ES-I3 (cell line): ENCODE measurements around the gene IKZF4.

Experiments
- H3K36me3 ChIP-seq: 2 replicates; pipeline ENCODE4 v1.6.1; 2013; ENCODE audit warnings: mild to moderate bottlenecking, low read length, control low read depth, moderate library complexity; ENCODE audit not compliant: insufficient read depth
- H3K4me1 ChIP-seq: 2 replicates; pipeline ENCODE4 v1.6.1; 2013; ENCODE audit warnings: mild to moderate bottlenecking, control low read depth, low read length; ENCODE audit not compliant: insufficient read depth
- H3K9ac ChIP-seq: 2 replicates; pipeline ENCODE4 v1.6.1; 2013; ENCODE audit warnings: low read depth, mild to moderate bottlenecking, low read length, moderate library complexity
- H3K9me3 ChIP-seq: 2 replicates; pipeline ENCODE4 v1.6.1; 2013; ENCODE audit warnings: mild to moderate bottlenecking, low read length, moderate library complexity; ENCODE audit not compliant: control insufficient read depth, insufficient read depth

IKZF4 gene

DNA sequence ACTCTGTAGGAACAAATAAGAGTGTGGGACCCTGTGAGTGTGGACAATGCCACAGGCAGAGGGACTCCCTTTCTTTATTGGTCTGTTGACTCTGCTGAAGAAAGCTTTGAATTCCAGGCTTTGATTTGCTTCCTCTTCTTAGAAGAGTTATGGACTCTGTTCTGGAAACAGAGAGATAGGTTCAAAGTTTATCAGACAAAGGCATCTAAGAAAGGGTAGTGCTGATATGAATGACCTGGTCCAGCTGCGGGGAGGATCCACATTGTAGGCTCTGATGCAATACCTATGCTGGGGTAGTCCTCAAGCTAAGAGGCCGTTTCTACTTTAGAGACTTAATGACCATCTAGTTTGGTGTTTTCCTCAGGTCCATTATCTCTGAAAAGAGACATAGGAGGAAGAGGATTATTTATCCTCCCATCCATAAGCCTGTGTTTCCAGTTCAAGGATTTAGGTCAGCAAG, 10.7 kb upstream of the IKZF4 start:
- Histone ChIP-seq H3K4me1 (no peaks in the 10 kb centered on the region), H3K36me3 (no peaks in the 10 kb centered on the region), H3K9ac (no peak overlapping the region), H3K9me3 (no peaks in the 10 kb centered on the region)

DNA sequence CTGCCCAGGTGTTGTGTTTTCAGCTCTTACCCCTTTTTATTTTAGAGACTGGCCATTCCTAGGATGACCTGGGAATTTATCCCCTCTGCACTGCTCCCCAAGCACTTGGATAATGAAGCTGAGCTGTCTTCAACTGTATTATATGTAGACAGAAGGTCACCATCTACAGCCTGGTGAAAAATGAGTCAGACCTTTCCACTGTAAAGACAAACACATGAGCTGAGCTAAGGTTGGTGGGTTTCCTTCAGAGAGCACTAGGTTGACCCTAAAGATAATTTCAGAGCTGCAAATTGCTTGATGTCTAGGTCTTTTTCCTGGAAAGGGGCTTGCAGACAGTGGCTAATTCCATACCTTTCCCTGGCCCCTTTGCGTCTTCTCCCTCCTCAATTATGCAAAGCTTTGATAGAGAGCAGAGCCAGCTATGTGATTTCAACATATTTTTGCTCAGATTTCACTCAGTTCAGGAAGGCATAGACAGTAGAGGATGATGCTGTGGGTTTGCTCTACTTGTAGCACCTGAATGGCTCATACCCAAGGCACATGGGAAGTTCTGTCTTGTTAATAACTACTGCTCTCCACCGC, 9.2 kb upstream of the IKZF4 start:
- H3K4me1 ChIP-seq: no peaks in the 10 kb centered on the region
- H3K36me3 ChIP-seq: no peaks in the 10 kb centered on the region
- H3K9me3 ChIP-seq: no peaks in the 10 kb centered on the region
- H3K9ac ChIP-seq: no peak overlapping the region

DNA sequence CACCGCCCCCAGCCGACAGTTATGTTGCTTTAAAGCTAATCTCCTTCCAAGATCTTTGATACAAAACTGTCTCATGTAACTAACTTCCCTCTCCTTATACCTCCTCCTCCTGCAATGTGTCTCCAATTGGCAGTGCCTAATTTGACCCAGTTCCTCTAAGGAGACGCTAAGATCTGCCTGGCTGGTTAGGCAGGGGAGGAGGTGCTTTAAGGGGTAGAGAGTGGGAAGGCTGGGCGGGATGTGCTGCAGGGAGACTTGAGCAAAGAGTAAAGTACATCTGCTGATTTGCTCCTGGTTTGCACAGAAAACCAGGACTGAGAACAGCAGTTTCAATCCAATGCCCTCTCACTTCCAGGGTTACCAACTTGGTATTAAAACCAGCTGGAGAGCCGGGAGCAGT, 7.4 kb upstream of the IKZF4 start:
- Histone ChIP-seq H3K9me3 (no peaks in the 10 kb centered on the region), H3K9ac (no peak overlapping the region), H3K36me3 (no peaks in the 10 kb centered on the region), H3K4me1 (no peaks in the 10 kb centered on the region)

GRCh38 chr12:56014205-56014604, 6.6 kb upstream of the IKZF4 start:
- Histone ChIP-seq H3K36me3 (no peaks in the 10 kb centered on the region), H3K9ac (no peak overlapping the region), H3K9me3 (no peaks in the 10 kb centered on the region), H3K4me1 (no peaks in the 10 kb centered on the region)

DNA sequence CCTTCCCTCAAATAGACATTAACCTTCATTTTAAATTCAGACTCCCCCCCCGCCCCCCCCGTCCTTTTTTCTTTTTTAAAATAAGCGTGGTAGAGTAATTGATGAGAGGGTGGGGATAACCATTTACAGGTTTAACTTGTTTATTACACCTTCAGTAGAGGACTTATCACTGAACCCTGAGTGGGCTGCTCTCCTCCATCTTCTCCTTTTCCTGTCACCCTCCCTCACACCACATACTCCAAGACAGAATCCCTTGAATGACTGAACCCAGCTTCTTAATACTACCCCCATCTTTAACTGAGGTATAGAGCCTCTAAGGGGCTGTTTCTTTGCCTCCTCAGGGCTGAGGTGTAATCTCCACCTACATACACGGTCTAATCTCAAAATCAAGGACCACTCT, 3.7 kb upstream of the IKZF4 start:
- Histone ChIP-seq H3K9ac (no peak overlapping the region), H3K4me1 (peaks cover 7% of the 10 kb centered on the region), H3K36me3 (no peaks in the 10 kb centered on the region), H3K9me3 (no peaks in the 10 kb centered on the region)

- Histone ChIP-seq H3K9me3 (no peaks in the 10 kb centered on the region), H3K36me3 (no peaks in the 10 kb centered on the region), H3K9ac (no peak overlapping the region), H3K4me1 (peaks cover 7% of the 10 kb centered on the region)
Measured at GRCh38 chr12:56018356-56018755, 2.5 kb upstream of the IKZF4 start.

- Histone ChIP-seq H3K36me3 (peaks cover 3% of the 10 kb centered on the region), H3K4me1 (peaks cover 7% of the 10 kb centered on the region), H3K9ac (peak overlapping the region; percentile 54; the same call in 1 of the 2 replicates), H3K9me3 (no peaks in the 10 kb centered on the region)
Measured at GRCh38 chr12:56021889-56022497, 1.1 kb downstream of the IKZF4 start.

DNA sequence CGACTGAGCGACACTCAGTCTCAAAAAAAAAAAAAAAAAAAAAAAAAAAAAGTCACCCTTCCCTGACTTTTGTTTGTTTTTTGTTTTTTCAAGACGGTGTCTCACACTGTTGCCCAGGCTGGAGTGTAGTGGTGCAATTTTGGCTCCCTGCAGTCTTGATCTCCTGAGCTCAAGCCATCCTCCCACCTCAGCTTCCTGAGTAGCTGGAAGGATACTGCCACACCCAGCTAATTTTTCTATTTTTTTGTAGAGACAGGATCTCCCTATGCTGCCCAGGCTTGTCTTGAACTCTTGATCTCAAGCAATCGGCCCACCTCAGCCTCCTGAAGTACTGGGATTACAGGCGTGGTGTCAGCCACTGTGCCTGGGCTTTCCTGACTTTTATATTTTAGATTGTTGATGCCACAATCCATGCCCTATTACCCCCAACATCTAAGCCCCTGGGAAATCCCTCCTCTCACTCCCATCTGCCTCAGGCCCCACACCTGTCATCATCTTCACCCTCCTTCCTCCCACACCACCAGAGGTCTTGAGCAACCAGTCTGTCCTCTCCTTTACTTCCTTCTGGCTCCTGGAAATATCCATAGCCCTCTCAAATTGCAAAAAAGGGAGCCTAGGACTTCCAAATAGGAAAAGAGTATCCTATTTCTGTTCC, 7.8 kb downstream of the IKZF4 start:
- Histone ChIP-seq H3K36me3 (peaks cover 12% of the 10 kb centered on the region), H3K9ac (no peak overlapping the region), H3K4me1 (no peaks in the 10 kb centered on the region), H3K9me3 (no peaks in the 10 kb centered on the region)

DNA sequence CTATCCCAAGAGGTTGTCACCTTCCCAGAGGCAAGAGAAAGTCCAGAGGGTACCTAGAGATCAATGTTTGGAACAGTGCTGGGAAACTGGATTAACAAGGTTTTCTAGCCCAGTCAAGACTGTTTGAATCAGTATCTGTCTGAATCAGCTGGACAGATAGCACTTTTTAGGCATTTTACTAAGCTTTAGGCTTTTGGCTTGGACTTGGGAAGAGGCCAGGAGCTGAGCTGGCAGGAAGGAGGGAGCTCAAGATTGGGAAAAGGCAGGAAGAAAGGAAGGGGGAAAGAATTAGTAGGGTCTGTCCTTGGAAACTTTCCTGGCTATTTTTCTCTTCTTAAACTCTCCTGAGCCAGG, 8.3 kb downstream of the IKZF4 start:
- Histone ChIP-seq H3K9me3 (no peaks in the 10 kb centered on the region), H3K36me3 (peaks cover 12% of the 10 kb centered on the region), H3K9ac (no peak overlapping the region), H3K4me1 (no peaks in the 10 kb centered on the region)

DNA sequence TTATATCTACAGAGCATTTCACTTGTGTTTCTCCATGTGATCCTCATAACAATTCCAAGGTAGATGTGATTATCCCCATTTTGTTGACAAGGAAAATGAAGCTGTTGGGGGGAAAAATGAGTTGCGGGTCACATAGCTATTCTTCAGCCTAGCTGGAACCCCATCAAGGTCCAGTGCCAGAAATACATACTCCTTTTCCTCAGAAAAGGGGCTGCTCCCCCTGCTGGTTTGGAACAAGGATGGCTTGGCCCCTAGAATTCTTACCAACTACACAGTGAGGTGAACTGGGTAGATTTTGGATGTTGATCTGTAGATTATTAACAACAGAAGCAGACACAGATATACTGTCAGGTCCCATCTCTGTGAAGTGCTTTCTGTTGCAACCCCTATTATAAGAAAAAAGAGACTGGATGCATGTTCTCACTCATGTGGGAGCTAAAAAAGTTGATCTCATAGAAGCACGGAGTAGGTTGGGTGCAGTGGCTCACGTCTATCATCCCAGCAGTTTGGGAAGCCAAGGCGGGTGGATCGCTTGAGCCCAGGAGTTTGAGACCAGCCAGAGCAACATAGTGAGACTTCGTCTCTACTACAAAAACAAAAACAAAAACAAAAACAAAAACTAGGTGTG, 8.9 kb downstream of the IKZF4 start:
- Histone ChIP-seq H3K36me3 (peaks cover 12% of the 10 kb centered on the region), H3K9ac (no peak overlapping the region), H3K4me1 (no peaks in the 10 kb centered on the region), H3K9me3 (no peaks in the 10 kb centered on the region)

DNA sequence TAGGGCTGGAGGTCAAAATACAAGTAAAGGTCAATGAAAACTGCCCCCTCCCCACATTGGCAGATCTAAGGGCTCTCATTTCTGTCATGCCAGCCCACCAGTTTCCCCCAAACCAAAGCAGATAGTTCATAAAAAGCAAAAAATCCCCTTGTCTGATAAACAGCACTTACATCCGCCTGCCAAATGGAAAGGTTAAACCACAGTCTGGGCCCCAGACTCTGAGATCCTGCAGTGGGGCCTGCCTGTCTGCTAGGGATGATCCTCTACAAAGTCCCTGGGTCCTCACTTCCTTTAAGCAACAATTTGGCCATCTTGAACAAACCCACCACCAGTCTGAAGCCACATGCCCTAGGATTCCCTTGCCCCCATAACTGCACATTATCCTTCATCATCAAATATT, 11.1 kb downstream of the IKZF4 start:
- Histone ChIP-seq H3K4me1 (no peaks in the 10 kb centered on the region), H3K36me3 (peaks cover 11% of the 10 kb centered on the region; the same call in 1 of the 2 replicates), H3K9ac (no peak overlapping the region), H3K9me3 (no peaks in the 10 kb centered on the region)

GRCh38 chr12:56034586-56035332, 13.9 kb downstream of the IKZF4 start:
- H3K9me3 ChIP-seq: no peaks in the 10 kb centered on the region
- H3K4me1 ChIP-seq: 0 out of 2 replicates have a peak, but pooled peaks cover 5% of the 10 kb centered on the region
- H3K36me3 ChIP-seq: peaks cover 11% of the 10 kb centered on the region; the same call in 1 of the 2 replicates
- no peak overlapping the region for H3K9ac ChIP-seq

- Histone ChIP-seq H3K9me3 (no peaks in the 10 kb centered on the region), H3K4me1 (0 out of 2 replicates have a peak, but pooled peaks cover 5% of the 10 kb centered on the region), H3K9ac (no peak overlapping the region), H3K36me3 (peaks cover 8% of the 10 kb centered on the region; the same call in 1 of the 2 replicates)
Measured at GRCh38 chr12:56037161-56037560, 16.3 kb downstream of the IKZF4 start.

- Histone ChIP-seq H3K9me3 (no peaks in the 10 kb centered on the region), H3K4me1 (0 out of 2 replicates have a peak, but pooled peaks cover 5% of the 10 kb centered on the region), H3K9ac (no peak overlapping the region), H3K36me3 (peaks cover 8% of the 10 kb centered on the region)
Measured at GRCh38 chr12:56038022-56038655, 17.3 kb downstream of the IKZF4 start.
